B cell (primary cell): ENCODE results near the gene HDAC7.

ENCODE experiments used
- EZH2 ChIP-seq: IDR thresholded peaks from 2 replicates; pipeline ENCODE4 v1.6.1; 2012; ENCODE audit warnings: borderline replicate concordance, low read depth, mild to moderate bottlenecking, moderate library complexity, low read length; ENCODE audit not compliant: insufficient read depth, poor library complexity, severe bottlenecking
- TF ChIP-seq, protein P1 (sequence below): fragments of 200-600 bp; IDR thresholded peaks from one replicate; pipeline ENCODE4 v1.8.0; 2022; ENCODE audit warnings: antibody characterized with exemption, mild to moderate bottlenecking

DNA sequence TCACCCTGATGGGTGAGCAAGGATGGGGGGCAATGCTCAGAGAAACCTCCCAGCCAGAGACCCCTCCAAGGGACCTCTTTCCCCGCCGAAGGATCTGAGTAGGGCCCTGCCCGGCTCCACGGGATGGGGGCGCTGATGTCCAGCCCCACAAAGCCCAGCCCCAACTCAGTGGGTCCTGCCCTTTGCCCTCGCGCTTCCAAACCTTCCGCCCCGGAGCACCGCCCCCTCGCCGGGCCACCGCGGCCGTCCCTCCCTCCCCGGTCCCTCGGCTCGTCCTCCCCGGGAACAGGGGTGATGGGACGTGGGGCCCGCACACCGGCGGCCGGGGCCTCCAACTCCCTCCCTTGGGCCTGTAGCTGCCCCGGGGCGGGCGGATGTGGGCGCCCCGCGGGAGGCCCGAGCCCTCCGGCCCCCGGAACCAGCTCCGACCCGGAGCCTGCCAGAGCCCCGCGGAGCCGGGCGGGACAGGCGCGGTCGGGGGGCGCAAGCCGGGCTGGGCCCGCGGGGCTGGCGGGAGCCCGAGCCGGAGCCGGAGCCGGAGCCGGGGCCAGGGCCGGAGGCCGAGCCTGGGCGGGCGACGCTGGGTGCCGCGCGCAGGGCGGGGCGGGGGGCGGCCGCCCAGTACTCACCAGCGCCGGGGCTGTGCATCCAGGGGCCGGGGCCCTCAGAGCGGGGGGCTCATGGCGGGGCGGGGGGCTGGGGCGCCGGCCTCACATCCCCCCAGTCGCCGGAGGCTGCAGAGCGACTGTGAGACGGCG lies 386 bp downstream of the HDAC7 start:
- TF ChIP-seq, protein P1, sequence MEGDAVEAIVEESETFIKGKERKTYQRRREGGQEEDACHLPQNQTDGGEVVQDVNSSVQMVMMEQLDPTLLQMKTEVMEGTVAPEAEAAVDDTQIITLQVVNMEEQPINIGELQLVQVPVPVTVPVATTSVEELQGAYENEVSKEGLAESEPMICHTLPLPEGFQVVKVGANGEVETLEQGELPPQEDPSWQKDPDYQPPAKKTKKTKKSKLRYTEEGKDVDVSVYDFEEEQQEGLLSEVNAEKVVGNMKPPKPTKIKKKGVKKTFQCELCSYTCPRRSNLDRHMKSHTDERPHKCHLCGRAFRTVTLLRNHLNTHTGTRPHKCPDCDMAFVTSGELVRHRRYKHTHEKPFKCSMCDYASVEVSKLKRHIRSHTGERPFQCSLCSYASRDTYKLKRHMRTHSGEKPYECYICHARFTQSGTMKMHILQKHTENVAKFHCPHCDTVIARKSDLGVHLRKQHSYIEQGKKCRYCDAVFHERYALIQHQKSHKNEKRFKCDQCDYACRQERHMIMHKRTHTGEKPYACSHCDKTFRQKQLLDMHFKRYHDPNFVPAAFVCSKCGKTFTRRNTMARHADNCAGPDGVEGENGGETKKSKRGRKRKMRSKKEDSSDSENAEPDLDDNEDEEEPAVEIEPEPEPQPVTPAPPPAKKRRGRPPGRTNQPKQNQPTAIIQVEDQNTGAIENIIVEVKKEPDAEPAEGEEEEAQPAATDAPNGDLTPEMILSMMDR = peak; percentile 11
- no peak for TF ChIP-seq EZH2
